ENCODE measurements around the gene PTGER4.

GRCh38 chr5:40634593-40634992, 45.1 kb upstream of the PTGER4 start:
- TF ChIP-seq CTCF (IDR thresholded peaks at IDR 0.05) (no peak), POLR2A (IDR thresholded peaks at IDR 0.05) (no peak)
